LNCAP (cell line): ENCODE results near the gene CRYZL1.

Experiments used
- CTCF ChIP-seq: fragments of 450-650 bp; IDR thresholded peaks from 2 replicates; pipeline ENCODE4 v1.5.1; 2017; ENCODE audit warnings: mild to moderate bottlenecking

Gene CRYZL1

GRCh38 chr21:33642896-33643657 is 1.5 kb upstream of the CRYZL1 start:
- TF ChIP-seq CTCF = no peak

GRCh38 chr21:33642027-33642895 is 720 bp upstream of the CRYZL1 start, which contains the start of gene ITSN1:
TSS of gene ITSN1 (plus strand) at chr21:33642501. CDS start at chr21:33718829, 76,328 bp downstream.
- no peak for TF ChIP-seq CTCF

- no peak for TF ChIP-seq CTCF
Measured at GRCh38 chr21:33640697-33641351, 717 bp downstream of the CRYZL1 start.

GRCh38 chr21:33634254-33634653 is 7.3 kb downstream of the CRYZL1 start:
- TF ChIP-seq CTCF = no peak

GRCh38 chr21:33622253-33622652 is 19.3 kb downstream of the CRYZL1 start:
- no peak for TF ChIP-seq CTCF

GRCh38 chr21:33619726-33620125 is 21.8 kb downstream of the CRYZL1 start:
- TF ChIP-seq CTCF = no peak

- no peak for TF ChIP-seq CTCF
Measured at GRCh38 chr21:33618407-33618806, 23.1 kb downstream of the CRYZL1 start.
